GM19025 (cell line): ENCODE measurements around the gene LIMK2.
A peak's percentile ranks its signal among the peaks of the same experiment; 100 is the strongest.
"Not testable (repeated sequence)": the region's sequence is repeated elsewhere in the genome, so short reads cannot be mapped to it uniquely, and the experiment has no call there.

Source experiments
- ATAC-seq: cut with Tn5 transposase; IDR thresholded peaks from one replicate; pipeline ENCODE4 v1.9.1; 2021; ENCODE audit warnings: mild to moderate bottlenecking, low read depth, moderate library complexity; ENCODE audit not compliant: unreplicated experiment

LIMK2 gene

GRCh38 chr22:31211862-31212730 lies at the start of gene LIMK2:
Gene LIMK2, plus strand, starts transcription at chr22:31212298. Its CDS starts 111 bp downstream, at chr22:31212409.
- ATAC-seq: peak; percentile 94

- ATAC-seq: no peak
Observed at GRCh38 chr22:31170971-31171370, 41.1 kb upstream of the LIMK2 start.

GRCh38 chr22:31171734-31172133 lies 40.4 kb upstream of the LIMK2 start:
- not testable (repeated sequence) for ATAC-seq

GRCh38 chr22:31173386-31174145 lies 38.5 kb upstream of the LIMK2 start:
- ATAC-seq: no peak

GRCh38 chr22:31176923-31177322 lies 35.2 kb upstream of the LIMK2 start:
- ATAC-seq: no peak

- ATAC-seq: no peak
Observed at GRCh38 chr22:31177420-31178162, 34.5 kb upstream of the LIMK2 start.

GRCh38 chr22:31178859-31179258 lies 33.2 kb upstream of the LIMK2 start:
- ATAC-seq: no peak

- ATAC-seq: no peak
Observed at GRCh38 chr22:31179345-31179744, 32.8 kb upstream of the LIMK2 start.

GRCh38 chr22:31184015-31184414 lies 28.1 kb upstream of the LIMK2 start:
- no peak for ATAC-seq

- no peak for ATAC-seq
Observed at GRCh38 chr22:31185056-31185455, 27.0 kb upstream of the LIMK2 start.

GRCh38 chr22:31187627-31188026 lies 24.5 kb upstream of the LIMK2 start:
- no peak for ATAC-seq

GRCh38 chr22:31192513-31192912 lies 19.6 kb upstream of the LIMK2 start:
- ATAC-seq: no peak

- ATAC-seq: no peak
Observed at GRCh38 chr22:31193092-31193491, 19.0 kb upstream of the LIMK2 start.

- not testable (repeated sequence) for ATAC-seq
Observed at GRCh38 chr22:31194681-31195080, 17.4 kb upstream of the LIMK2 start.

GRCh38 chr22:31199187-31199586 lies 12.9 kb upstream of the LIMK2 start:
- no peak for ATAC-seq

GRCh38 chr22:31204352-31204984 lies 7.6 kb upstream of the LIMK2 start:
- not testable (repeated sequence) for ATAC-seq

- not testable (repeated sequence) for ATAC-seq
Observed at GRCh38 chr22:31205059-31205458, 7.0 kb upstream of the LIMK2 start.

- not testable (repeated sequence) for ATAC-seq
Observed at GRCh38 chr22:31206460-31206859, 5.6 kb upstream of the LIMK2 start.

GRCh38 chr22:31206896-31207687 lies 5.0 kb upstream of the LIMK2 start:
- no peak for ATAC-seq
